ENCODE results near the gene HYAL2.

Gene HYAL2

DNA sequence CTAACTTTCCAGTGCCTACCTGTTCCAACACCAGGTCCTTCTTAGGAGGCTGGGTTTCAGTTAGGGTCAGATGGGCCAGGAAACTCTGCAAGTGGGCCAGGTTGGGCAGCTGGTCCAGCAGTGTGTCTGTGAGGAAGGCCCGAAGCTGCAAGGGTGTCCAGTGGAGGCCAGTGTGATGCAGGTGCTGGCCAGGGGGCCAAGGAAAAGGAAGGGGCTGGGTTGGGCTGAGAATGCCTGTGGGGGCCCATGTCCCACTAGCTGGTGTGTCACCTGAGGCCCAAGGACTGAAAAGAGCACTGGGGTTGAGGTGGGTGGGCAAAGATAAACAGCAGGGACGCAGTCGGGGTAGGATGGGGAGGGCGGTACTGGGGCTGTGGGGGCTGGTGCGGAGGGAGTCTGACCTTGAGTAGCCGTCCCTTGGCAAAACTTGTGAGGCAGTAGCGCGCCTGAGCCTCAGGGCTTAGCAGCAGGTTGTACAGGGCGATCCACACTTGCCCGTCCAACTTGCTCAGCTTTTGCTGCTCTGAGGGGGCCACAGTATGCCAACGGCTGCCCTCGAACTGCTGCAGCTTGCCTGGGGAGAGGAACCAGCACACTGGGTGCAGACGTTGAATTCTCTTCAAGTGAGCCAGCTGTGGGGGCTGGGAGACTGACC, 19.6 kb upstream of the HYAL2 start:
- TF ChIP-seq, protein P1, sequence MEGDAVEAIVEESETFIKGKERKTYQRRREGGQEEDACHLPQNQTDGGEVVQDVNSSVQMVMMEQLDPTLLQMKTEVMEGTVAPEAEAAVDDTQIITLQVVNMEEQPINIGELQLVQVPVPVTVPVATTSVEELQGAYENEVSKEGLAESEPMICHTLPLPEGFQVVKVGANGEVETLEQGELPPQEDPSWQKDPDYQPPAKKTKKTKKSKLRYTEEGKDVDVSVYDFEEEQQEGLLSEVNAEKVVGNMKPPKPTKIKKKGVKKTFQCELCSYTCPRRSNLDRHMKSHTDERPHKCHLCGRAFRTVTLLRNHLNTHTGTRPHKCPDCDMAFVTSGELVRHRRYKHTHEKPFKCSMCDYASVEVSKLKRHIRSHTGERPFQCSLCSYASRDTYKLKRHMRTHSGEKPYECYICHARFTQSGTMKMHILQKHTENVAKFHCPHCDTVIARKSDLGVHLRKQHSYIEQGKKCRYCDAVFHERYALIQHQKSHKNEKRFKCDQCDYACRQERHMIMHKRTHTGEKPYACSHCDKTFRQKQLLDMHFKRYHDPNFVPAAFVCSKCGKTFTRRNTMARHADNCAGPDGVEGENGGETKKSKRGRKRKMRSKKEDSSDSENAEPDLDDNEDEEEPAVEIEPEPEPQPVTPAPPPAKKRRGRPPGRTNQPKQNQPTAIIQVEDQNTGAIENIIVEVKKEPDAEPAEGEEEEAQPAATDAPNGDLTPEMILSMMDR (IDR thresholded peaks at IDR 0.05; ENCODE audit: borderline replicate concordance, insufficient read depth, low read depth, low read length) = no peak
- no peak overlapping the region for H3K4me3 ChIP-seq (ENCODE audit: low read depth, low read length)

DNA sequence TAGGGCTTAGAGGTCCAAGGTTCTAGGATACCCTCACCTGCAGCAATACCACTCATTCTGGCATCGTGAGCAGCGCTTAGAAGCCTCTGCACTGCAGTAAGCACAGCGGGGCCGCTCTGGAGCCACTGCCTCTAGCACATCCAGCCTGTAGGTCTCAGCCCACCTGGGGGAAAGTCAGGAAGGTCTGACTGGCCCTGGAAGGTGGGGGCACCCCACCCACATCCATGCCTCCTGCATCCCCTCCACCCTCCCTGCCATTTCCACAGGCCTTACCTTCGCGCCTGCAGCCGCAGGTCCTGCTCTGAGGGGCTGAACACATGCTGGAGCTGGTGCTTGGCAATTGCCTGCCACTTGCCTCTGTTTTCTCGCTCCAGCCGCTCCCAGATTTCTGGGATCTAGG, 19.0 kb upstream of the HYAL2 start:
- TF ChIP-seq, protein P1 (IDR thresholded peaks at IDR 0.05; ENCODE audit: borderline replicate concordance, insufficient read depth, low read depth, low read length) = no peak
- peak overlapping the region; percentile 95 for H3K4me3 ChIP-seq (ENCODE audit: low read depth, low read length)

DNA sequence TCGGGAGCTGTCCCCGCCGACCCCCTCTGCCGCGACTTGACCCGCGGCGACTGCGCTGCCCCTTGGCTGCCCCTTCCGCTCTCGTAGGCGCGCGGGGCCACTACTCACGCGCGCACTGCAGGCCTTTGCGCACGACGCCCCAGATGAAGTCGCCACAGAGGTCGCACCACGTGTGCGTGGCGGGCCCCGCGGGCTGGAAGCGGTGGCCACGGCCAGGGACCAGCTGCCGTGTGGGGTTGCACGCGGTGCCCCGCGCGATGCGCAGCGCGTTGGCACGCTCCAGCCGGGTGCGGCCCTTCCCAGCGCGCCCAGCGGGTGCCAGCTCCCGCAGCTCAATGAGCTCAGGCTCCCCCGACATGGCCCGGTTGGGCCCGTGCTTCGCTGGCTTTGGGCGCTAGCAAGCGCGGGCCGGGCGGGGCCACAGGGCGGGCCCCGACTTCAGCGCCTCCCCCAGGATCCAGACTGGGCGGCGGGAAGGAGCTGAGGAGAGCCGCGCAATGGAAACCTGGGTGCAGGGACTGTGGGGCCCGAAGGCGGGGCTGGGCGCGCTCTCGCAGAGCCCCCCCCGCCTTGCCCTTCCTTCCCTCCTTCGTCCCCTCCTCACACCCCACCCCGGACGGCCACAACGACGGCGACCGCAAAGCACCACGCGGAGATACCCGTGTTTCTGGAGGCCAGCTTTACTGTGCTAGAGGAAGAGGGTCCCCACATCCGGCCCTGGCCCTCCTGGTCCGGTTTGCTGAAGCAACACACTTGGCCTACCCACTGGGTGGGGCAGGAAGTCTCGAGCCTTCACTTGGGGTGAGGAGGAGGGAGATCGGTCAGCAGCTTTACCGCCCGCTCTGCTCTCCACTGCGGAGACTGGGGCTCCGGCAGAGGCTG, 18.1 kb upstream of the HYAL2 start, which contains the start of gene RASSF1:
Gene RASSF1, minus strand, starts transcription at position 389 of the 882 bp plus-strand sequence. Its CDS starts 31 bp downstream, at position 358.
- H3K4me3 ChIP-seq (ENCODE audit: low read depth, low read length) = peak within 1 kb of the TSS; percentile 95
- TF ChIP-seq, protein P1 (IDR thresholded peaks at IDR 0.05; ENCODE audit: borderline replicate concordance, insufficient read depth, low read depth, low read length) = no peak

DNA sequence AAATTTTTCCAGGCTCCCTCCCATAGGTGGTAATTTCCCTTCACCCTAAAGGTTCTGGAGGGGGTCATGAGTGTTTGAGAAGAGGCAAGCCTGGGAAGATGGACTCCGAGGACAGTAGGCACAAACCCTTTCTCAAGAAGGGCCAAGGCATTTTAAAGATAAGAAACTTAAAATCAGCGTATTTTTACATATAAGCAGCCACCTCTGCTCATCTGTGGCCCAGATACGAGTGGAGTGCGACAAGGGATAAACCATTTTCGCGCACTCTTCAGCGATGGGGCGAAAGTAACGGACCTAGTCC, 17.6 kb upstream of the HYAL2 start:
- peak overlapping the region; percentile 95 for H3K4me3 ChIP-seq (ENCODE audit: low read depth, low read length)
- TF ChIP-seq, protein P1 (IDR thresholded peaks at IDR 0.05; ENCODE audit: borderline replicate concordance, insufficient read depth, low read depth, low read length) = no peak

DNA sequence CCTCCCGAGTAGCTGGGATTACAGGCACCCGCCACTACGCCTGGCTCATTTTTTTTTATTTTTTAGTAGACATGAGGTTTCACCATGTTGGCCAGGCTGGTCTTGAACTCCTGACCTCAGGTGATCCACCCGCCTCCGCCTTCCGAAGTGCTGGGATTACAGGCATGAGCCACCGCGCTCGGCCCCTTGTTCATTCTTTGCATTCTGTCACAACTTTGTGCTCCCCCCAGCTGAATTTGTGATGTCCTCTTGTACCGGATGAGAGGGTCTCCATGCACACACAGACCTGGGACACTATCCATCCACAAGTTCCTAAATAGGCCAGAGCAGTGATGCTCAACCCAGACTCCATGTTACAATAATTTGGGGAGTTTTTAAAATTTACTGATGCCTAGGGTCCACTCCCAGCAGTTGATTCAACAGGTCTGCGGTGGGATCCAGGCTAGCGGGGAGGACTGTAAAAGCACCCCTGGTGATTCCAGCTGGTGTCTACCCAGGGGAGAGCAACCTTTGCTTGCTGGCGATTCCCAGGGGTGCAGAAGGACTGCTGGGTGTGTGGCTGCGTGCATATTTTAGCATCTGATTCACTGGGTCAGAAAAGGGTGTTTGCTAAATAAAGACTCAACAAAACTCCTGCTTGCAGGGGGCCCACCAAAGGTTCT, 17.1 kb upstream of the HYAL2 start:
- H3K4me3 ChIP-seq (ENCODE audit: low read depth, low read length) = peak overlapping the region; percentile 95
- TF ChIP-seq, protein P1 (IDR thresholded peaks at IDR 0.05; ENCODE audit: borderline replicate concordance, insufficient read depth, low read depth, low read length) = no peak

DNA sequence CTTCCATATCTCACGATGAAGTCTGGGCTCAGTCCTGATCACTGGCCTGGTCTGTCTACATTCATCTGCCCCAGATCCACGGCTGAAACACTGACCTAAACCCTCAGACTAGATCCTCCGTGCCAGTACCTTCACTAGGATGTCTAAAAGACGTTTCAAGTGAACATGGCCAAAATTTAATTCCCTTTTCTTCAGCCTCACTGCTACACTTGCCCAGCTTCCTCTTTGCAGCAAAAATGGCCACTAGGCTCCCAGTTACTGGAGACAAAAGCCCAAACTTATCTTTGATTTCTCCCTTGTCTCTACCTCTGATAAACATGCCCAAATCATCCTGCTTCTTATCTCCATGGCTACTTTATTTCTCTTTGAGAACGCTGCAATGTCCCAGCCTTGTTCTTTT, 16.4 kb upstream of the HYAL2 start:
- H3K4me3 ChIP-seq (ENCODE audit: low read depth, low read length) = peak overlapping the region; percentile 95
- TF ChIP-seq, protein P1 (IDR thresholded peaks at IDR 0.05; ENCODE audit: borderline replicate concordance, insufficient read depth, low read depth, low read length) = no peak

All from GM12875 (cell line).